Fibroblast of mammary gland (primary cell): ENCODE data around the gene MNAT1.

Source experiments
- DNase-seq: peaks from one replicate; pipeline ENCODE4 v3.0.0-alpha.2; 2010; ENCODE audit warnings: low read depth
- H3K4me3 ChIP-seq: 2 replicates; pipeline ENCODE4 v1.5.1; 2011; ENCODE audit warnings: low read depth, mild to moderate bottlenecking, low read length, moderate library complexity; ENCODE audit not compliant: control insufficient read depth
- CTCF ChIP-seq: conservative IDR thresholded peaks from 2 replicates; pipeline ENCODE4 v1.5.1; 2011; ENCODE audit warnings: low read depth, low read length, inconsistent platforms; ENCODE audit not compliant: control insufficient read depth, insufficient read depth

Gene MNAT1

GRCh38 chr14:60931218-60931617 lies 196.7 kb downstream of the MNAT1 start:
- TF ChIP-seq CTCF: no peak
- no peak for DNase-seq
- H3K4me3 ChIP-seq: no peak overlapping the region

GRCh38 chr14:60933920-60934655 lies 199.5 kb downstream of the MNAT1 start:
- no peak for TF ChIP-seq CTCF
- DNase-seq: no peak
- H3K4me3 ChIP-seq: no peak overlapping the region

- H3K4me3 ChIP-seq: no peak overlapping the region
- no peak for TF ChIP-seq CTCF
- no peak for DNase-seq
Observed at GRCh38 chr14:60935319-60935718, 200.8 kb downstream of the MNAT1 start.

GRCh38 chr14:60943637-60944032 lies 209.1 kb downstream of the MNAT1 start:
- DNase-seq: no peak

GRCh38 chr14:60944204-60944603 lies 209.6 kb downstream of the MNAT1 start:
- DNase-seq: no peak
- no peak for TF ChIP-seq CTCF
- H3K4me3 ChIP-seq: no peak overlapping the region

More at GRCh38 chr14:60943637-60944032, 209.1 kb downstream of the MNAT1 start:
- no peak for TF ChIP-seq CTCF
- no peak overlapping the region for H3K4me3 ChIP-seq

GRCh38 chr14:60945984-60946383 lies 211.4 kb downstream of the MNAT1 start:
- no peak for TF ChIP-seq CTCF
- H3K4me3 ChIP-seq: no peak overlapping the region
- peak; percentile 50 for DNase-seq
